ENCODE results near the gene HNRNPA1. TPM values are rescaled to one million over a fixed set of nuclear protein-coding genes. Genes with fewer than 3 reads are reported as not detected.
A peak's percentile ranks its signal among the peaks of the same experiment; 100 is the strongest.

The HNRNPA1 gene
- total RNA-seq, 2 donors from 2014 or later = 219 to 695 TPM

- no peaks in the 10 kb centered on the region for H3K9me3 ChIP-seq
- H3K4me3 ChIP-seq = no peak overlapping the region
- no peak for ATAC-seq (ENCODE audit: insufficient number of reproducible peaks, low FRiP score, low read depth)
- DNase-seq (ENCODE audit: low spot score) = no peak
- no peak overlapping the region for H3K27ac ChIP-seq
- H3K4me1 ChIP-seq (ENCODE audit: control insufficient read depth in 1 of 2, low read depth in 2 of 2) = peaks cover 8 to 13% of the 10 kb centered on the region in 2 donors
- H3K27me3 ChIP-seq (replicated peaks; ENCODE audit: insufficient read depth) = no peaks in the 10 kb centered on the region
- TF ChIP-seq CTCF (IDR thresholded peaks at IDR 0.05) = no peak
- H3K36me3 ChIP-seq = peaks cover 18% of the 10 kb centered on the region
Observed at GRCh38 chr12:54253240-54253639, 27.3 kb upstream of the HNRNPA1 start.

- Histone ChIP-seq H3K4me3 (no peak overlapping the region), H3K9me3 (no peaks in the 10 kb centered on the region), H3K4me1 (ENCODE audit: control insufficient read depth in 1 of 2, low read depth in 2 of 2) (peaks cover 22 to 43% of the 10 kb centered on the region in 2 donors), H3K36me3 (peaks cover 6% of the 10 kb centered on the region), H3K27me3 (replicated peaks; ENCODE audit: insufficient read depth) (no peaks in the 10 kb centered on the region), H3K27ac (peak overlapping the region; percentile 69 to 83)
- ATAC-seq (ENCODE audit: insufficient number of reproducible peaks, low FRiP score, low read depth) = no peak
- TF ChIP-seq CTCF (IDR thresholded peaks at IDR 0.05) = no peak
- DNase-seq (ENCODE audit: low spot score) = no peak
Observed at GRCh38 chr12:54257332-54257731, 23.2 kb upstream of the HNRNPA1 start.

- no peak for TF ChIP-seq CTCF (IDR thresholded peaks at IDR 0.05)
- Histone ChIP-seq H3K4me1 (ENCODE audit: control insufficient read depth in 1 of 2, low read depth in 2 of 2) (peaks cover 22 to 48% of the 10 kb centered on the region in 2 donors), H3K36me3 (peaks cover 6% of the 10 kb centered on the region), H3K27ac (peak overlapping the region; percentile 69 to 83), H3K4me3 (peak overlapping the region; percentile 74), H3K27me3 (replicated peaks; ENCODE audit: insufficient read depth) (no peaks in the 10 kb centered on the region), H3K9me3 (no peaks in the 10 kb centered on the region)
- DNase-seq (ENCODE audit: low spot score) (no peak), ATAC-seq (ENCODE audit: insufficient number of reproducible peaks, low FRiP score, low read depth) (no peak)
Observed at GRCh38 chr12:54258201-54258681, 22.3 kb upstream of the HNRNPA1 start.

- peaks cover 22 to 48% of the 10 kb centered on the region in 2 donors for H3K4me1 ChIP-seq (ENCODE audit: control insufficient read depth in 1 of 2, low read depth in 2 of 2)
- H3K4me3 ChIP-seq = peak overlapping the region; percentile 74
- H3K27me3 ChIP-seq (replicated peaks; ENCODE audit: insufficient read depth) = no peaks in the 10 kb centered on the region
- DNase-seq (ENCODE audit: low spot score) (peak; percentile 47), ATAC-seq (ENCODE audit: insufficient number of reproducible peaks, low FRiP score, low read depth) (peak; percentile 69)
- H3K9me3 ChIP-seq = no peaks in the 10 kb centered on the region
- TF ChIP-seq CTCF (IDR thresholded peaks at IDR 0.05) = no peak
- peak overlapping the region; percentile 69 to 83 for H3K27ac ChIP-seq
- H3K36me3 ChIP-seq = peaks cover 6% of the 10 kb centered on the region
Observed at GRCh38 chr12:54259194-54260011, 21.1 kb upstream of the HNRNPA1 start.

- no peak for TF ChIP-seq CTCF (IDR thresholded peaks at IDR 0.05)
- Histone ChIP-seq H3K36me3 (no peaks in the 10 kb centered on the region), H3K4me1 (ENCODE audit: control insufficient read depth in 1 of 2, low read depth in 2 of 2) (peaks cover 22 to 48% of the 10 kb centered on the region in 2 donors), H3K9me3 (no peaks in the 10 kb centered on the region), H3K27me3 (replicated peaks; ENCODE audit: insufficient read depth) (no peaks in the 10 kb centered on the region), H3K4me3 (no peak overlapping the region), H3K27ac (no peak overlapping the region)
- ATAC-seq (ENCODE audit: insufficient number of reproducible peaks, low FRiP score, low read depth) = no peak
- no peak for DNase-seq (ENCODE audit: low spot score)
Observed at GRCh38 chr12:54261815-54262402, 18.6 kb upstream of the HNRNPA1 start.

Measured in thoracic aorta (tissue), 2 donors.